ENCODE results near the gene TRIM24.

DNA sequence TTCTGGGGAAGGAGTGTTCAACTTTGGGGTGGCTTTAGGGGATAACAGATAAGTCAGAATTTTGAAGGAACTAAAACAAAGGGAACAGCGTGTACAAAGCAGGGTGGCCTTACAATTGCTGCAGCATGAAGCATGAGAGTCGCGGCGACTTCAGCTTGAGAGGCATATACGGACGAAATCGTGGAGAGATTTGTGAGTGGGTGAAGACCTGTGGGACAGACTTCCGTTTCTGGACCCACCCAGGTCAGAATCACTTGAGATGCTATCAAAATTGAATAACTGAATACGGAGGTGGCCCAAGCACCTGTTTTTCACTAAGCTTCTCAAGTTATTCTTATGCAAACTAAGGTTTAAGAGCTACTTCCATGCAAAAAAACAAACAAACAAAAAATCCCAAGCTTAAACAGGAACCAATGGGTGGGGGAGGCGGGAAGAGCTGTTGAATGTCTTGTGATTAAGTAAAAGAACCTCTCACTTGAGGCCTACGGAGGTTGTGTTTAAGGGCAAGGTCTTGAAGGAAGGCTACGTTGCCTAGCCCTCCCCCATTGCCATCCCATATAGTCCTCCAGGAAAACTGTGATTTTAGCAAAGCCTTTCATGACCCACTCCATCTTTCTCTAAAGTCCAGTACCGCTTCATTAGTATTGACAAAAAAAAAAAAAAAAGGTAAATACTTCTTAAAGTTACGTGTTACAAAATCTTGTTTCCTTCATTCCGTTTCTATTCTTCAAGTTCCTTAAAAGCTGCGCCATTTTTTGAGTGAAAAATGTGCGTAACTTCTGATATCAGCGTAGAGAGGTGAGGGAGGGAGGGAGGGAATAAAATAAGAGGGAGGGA is 1.3 kb upstream of the TRIM24 start:
- TF ChIP-seq POLR2A (IDR thresholded peaks at IDR 0.05; ENCODE audit: low read length) (no peak), GATA1 (IDR thresholded peaks at IDR 0.05; ENCODE audit: low read depth, low read length) (no peak)
